Cardiac fibroblast (primary cell): ENCODE measurements around the gene GALNT18.

Source experiments
- DNase-seq, 2 donors: peaks; one replicate each; pipeline versions ENCODE4 v3.0.0 to v3.0.0-alpha.2; 2010; ENCODE audit warnings: low read depth in 2 of 2
- H3K4me3 ChIP-seq, 2 donors: replicated peaks in 1 of 2; 1 replicate in 1 of 2; 2 replicates in 1 of 2; pipeline ENCODE4 v1.5.1; 2011; ENCODE audit warnings: low read depth in 2 of 2, low read length in 2 of 2, mild to moderate bottlenecking in 2 of 2, moderate library complexity in 1 of 2
- TF ChIP-seq, protein P1 (sequence below): IDR thresholded peaks from one replicate; pipeline ENCODE4 v1.5.1; 2011; ENCODE audit warnings: low read depth, mild to moderate bottlenecking, low read length, inconsistent platforms

GALNT18 gene

DNA sequence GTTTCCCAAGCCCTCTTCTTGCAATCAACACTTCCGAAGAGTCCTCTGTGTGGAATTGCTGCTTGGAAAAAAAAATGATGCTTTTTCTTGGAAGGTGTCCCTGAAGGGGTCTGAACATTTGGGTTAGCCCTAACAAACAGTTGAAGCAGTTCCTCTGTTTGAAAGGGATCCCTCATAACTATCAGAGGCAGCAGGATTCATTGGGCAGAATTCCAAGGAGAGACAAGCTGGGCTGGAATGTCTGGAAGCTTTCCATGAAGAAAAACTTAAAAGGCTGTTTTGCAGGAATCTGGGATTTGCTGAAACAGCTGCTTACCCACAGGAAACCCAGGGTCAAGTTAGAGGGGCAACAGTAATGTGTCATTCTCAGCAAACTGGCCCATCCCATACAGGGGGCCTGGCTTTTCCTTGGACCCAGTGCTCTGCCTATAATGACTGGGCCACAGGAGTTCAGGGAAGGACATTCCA lies 271.9 kb downstream of the GALNT18 start:
- DNase-seq, result peak in 1 of 2 donors; percentile 93
- TF ChIP-seq, protein P1, sequence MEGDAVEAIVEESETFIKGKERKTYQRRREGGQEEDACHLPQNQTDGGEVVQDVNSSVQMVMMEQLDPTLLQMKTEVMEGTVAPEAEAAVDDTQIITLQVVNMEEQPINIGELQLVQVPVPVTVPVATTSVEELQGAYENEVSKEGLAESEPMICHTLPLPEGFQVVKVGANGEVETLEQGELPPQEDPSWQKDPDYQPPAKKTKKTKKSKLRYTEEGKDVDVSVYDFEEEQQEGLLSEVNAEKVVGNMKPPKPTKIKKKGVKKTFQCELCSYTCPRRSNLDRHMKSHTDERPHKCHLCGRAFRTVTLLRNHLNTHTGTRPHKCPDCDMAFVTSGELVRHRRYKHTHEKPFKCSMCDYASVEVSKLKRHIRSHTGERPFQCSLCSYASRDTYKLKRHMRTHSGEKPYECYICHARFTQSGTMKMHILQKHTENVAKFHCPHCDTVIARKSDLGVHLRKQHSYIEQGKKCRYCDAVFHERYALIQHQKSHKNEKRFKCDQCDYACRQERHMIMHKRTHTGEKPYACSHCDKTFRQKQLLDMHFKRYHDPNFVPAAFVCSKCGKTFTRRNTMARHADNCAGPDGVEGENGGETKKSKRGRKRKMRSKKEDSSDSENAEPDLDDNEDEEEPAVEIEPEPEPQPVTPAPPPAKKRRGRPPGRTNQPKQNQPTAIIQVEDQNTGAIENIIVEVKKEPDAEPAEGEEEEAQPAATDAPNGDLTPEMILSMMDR, result no peak
- H3K4me3 ChIP-seq, result no peak overlapping the region

DNA sequence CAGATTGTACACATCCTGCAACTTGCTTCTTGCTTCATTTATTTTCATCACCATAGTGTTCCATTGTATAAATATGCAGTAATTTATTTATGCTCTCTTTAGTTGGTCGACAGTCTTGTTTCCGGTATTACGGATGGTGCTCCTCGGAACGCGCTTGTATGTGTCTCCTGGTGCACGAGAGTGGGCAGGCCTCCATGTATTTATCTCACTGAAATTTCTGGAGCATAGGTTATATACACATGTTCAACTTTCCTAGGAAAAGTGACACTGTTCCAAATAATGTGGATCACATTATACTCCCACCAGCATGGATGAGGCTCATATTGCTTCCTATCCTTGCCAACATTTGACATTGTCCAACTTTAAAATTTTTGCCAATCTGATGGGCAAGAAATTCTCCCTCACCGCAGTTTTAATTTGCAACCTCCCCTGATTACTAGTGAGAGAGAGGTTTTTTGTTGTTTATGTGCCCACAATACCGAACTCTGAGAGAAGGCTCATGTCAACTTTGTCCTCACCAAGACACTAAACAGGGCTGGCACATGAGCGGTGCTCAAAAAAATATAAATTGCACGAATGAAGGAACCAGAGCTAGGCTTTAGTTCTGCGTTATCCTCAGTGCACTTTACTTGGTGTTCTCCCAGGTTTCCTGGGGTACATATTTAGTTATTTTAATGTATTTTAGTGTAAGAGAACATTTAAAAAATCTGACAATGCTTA lies 272.5 kb downstream of the GALNT18 start:
- TF ChIP-seq, protein P1, result no peak
- peak in 1 of 2 donors; percentile 74 for DNase-seq
- H3K4me3 ChIP-seq, result no peak overlapping the region

DNA sequence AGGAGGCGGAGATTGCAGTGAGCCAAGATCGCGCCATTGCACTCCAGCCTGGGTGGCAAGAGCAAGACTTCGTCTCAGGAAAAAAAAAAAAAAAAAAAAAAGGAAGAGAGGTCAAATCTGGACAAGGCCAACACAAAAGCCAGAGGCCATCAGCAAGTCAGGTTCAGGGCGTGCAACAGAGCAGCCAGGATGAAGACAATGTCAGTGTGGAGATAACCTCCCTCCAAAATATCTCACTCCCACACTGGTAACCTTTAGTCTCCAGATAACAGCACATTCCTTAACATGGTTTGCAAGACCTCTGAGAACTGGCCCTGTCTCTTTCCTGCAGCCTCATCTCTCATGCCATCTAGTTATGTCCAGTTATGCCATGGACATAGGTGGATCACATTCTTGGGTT lies 273.5 kb downstream of the GALNT18 start:
- TF ChIP-seq, protein P1, result no peak
- DNase-seq, result no peak
- no peak overlapping the region for H3K4me3 ChIP-seq

DNA sequence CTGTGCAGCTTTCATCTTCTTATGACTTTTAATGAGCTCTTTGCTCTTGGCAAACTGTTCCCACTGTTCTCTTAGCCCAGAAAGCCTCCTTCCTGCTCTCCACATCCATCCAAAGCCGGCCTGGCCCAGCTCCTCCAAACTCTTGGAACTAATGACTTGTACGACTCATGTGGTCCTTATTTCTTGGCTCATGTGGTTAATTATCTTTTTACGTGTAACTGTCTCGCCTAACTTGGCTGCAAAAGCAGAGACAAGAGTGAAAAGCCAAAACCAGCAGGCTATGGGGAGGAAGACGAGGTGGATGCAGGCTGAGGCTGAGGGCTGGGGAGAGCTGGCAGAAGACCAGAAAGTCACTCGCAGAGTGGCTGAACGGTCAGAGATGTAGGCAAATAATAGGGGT lies 274.2 kb downstream of the GALNT18 start:
- no peak overlapping the region for H3K4me3 ChIP-seq
- TF ChIP-seq, protein P1, result no peak
- peak in 1 of 2 donors; percentile 30 for DNase-seq

DNA sequence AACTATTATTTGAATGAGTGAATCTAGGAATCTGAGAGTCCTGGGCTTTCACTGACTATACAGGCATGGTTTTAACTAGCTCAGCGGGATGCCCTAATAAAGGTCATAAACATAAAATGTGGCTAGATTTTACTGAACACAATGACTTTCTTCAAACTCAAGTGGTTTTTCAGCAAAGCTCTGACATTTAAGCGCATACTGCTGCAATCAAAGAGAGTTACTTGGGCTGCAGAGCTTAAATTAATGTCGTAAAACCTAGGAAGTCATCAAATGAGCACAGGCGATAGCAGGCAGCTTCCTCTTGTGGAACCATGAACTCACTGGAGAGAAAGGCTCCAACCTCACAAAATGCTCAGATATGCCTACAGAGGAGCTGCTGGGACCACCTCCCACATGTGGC lies 275.5 kb downstream of the GALNT18 start:
- DNase-seq, result no peak
- H3K4me3 ChIP-seq, result no peak overlapping the region
- TF ChIP-seq, protein P1, result no peak

DNA sequence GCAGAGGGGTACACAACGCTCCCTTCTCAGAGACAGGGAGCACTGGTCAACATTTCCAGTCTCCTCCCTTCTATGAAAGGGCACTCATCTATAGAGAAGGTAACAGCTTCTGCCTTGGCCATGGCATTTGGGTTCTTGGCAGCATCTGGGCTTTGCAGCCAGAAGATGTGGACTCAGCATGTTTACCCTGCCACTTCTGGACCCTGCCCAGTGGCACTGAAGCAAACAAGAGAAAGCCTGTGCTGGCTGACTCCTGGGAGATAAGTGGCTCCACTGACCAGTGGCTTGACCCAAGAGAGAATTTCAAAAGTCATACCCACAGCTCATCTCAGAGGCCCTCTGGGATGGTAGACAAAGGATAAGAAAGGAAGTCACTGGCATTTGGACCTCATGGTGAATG lies 276.7 kb downstream of the GALNT18 start:
- no peak overlapping the region for H3K4me3 ChIP-seq
- TF ChIP-seq, protein P1, result no peak
- no peak for DNase-seq

DNA sequence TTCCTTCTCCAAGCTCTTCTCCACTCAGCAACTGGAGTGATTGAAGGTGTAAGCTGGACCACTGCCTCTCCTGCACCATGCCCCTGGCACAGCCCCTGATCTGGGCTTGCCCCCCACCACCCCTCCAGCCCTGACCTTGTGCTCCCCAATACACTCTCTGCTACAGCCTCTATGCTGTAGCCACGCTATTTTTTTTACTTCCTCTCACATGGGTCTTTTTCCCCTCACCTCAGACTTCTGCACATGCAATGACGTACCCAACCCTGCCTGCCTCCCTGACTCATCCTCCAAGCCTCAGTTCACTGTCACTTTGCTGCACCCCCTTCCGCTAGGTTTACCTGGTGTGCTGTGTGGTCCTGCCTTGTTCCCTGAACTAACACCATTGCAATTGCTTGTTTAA lies 277.8 kb downstream of the GALNT18 start:
- no peak for DNase-seq
- TF ChIP-seq, protein P1, result no peak
- H3K4me3 ChIP-seq, result no peak overlapping the region
